Astrocyte (in vitro differentiated cells and primary cell): ENCODE results near the gene ATP13A1.

Source experiments
- CTCF ChIP-seq: IDR thresholded peaks from 2 replicates; pipeline ENCODE4 v1.5.1; 2011; ENCODE audit warnings: low read depth, mild to moderate bottlenecking, inconsistent platforms, low read length, moderate library complexity; ENCODE audit not compliant: insufficient read depth
- EZH2 ChIP-seq: IDR thresholded peaks from 2 replicates; pipeline ENCODE4 v1.6.1; 2012; ENCODE audit warnings: mild to moderate bottlenecking, low read length, inconsistent platforms; ENCODE audit not compliant: insufficient read depth

GRCh38 chr19:19633711-19634515, 29.6 kb downstream of the ATP13A1 start:
- TF ChIP-seq CTCF: no peak
- TF ChIP-seq EZH2: no peak
